ENCODE results near the gene MRI1.
"Not testable (repeated sequence)": the region's sequence is repeated elsewhere in the genome, so short reads cannot be mapped to it uniquely, and the experiment has no call there.

MRI1 gene

DNA sequence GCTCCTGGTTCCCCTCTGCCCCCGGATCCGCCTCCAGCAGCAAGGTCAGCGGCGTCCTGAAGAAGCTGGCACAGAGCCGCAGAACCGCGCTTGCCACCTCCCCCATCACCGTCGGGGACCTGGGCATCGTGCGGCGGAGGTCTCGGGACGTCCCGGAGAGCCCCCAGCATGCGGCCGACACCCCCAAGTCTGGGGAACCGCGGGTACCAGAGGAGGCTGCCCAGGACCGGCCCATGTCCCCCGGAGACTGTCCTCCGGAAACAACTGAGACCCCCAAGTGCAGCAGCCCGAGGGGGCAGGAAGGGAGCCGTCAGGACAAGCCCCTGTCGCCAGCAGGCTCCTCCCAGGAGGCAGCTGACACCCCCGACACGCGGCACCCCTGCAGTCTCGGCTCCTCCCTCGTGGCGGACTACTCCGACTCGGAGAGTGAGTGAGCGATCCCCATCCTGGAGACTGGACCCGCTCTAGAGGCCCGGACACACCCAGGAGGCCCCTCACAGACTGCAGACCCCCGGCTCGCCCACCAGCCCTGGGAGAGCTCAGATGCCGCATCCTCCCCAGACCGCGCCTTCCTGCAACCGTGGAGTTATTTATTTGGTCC lies 1.6 kb upstream of the MRI1 start:
- no peak for DNase-seq

DNA sequence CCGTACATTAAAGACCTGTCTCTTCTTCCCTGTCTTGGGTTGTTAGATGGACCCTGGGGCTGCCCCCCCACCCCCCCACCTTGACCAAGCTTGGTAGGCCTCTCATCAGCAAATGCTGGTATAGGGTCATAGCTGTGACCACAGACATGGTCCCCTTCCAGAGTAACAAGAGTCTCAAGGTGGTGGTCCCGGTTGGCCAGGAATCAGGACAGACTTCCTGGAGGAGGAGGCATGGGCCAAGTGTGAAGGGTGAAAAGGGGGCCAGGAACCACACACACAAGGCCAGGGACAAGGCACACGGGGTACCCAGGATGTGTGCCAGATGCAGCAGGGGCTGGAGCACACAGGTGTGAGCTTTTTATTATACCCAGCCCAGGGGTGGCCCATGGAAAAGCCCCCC lies 1.1 kb upstream of the MRI1 start:
- no peak for DNase-seq

DNA sequence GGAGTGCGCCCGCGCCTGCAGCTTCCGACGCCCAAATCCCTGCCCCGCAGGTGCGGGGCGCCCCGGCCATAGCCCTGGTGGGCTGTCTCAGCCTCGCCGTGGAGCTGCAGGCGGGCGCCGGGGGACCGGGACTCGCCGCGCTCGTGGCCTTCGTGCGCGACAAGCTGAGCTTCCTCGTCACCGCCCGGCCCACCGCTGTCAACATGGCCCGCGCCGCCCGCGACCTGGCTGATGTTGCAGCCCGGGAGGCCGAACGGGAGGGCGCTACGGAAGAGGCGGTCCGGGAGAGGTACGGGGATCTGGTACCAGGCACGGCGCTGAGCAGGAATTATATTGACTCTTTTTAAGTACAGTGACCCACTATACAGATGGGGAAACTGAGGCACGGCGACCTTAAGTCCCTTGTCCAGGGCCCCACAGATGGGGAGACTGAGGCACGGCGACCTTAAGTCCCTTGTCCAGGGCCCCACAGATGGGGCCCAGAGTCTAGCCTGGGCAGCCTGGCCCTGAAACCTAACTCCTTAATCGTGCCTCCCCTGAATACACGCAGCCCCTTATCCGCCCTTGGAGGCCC lies 586 bp downstream of the MRI1 start:
- DNase-seq = no peak

DNA sequence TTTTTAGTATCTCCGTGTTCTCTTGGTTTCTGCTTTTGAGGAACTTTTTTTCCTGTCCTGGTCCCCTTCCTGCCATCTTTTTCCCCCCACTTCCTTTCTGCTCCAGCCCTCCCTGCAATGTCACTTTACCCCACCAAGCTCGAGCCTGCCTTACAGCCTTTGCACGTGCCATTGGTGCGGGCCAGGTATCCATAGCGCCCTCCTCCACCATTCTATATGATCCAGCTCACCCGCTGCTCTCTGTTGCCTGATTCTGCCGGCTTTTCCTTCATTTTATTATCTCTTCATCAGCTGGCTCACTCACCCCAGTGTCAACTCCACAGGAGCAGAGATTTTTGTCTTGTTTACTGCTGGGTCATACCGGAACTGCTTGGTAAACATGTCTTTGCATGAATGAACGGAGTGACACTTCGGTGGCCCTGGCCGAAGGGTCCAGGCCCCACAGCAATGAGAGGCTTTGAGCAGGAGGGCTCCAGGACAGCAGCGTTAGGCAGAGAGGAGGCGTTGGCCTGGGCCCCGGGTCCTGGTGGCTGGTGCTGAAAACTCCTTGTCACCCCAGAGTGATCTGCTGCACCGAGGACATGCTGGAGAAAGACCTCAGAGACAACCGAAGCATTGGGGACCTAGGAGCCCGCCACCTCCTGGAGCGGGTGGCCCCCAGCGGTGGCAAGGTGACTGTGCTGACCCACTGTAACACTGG lies 1.2 kb downstream of the MRI1 start:
- no peak for DNase-seq

DNA sequence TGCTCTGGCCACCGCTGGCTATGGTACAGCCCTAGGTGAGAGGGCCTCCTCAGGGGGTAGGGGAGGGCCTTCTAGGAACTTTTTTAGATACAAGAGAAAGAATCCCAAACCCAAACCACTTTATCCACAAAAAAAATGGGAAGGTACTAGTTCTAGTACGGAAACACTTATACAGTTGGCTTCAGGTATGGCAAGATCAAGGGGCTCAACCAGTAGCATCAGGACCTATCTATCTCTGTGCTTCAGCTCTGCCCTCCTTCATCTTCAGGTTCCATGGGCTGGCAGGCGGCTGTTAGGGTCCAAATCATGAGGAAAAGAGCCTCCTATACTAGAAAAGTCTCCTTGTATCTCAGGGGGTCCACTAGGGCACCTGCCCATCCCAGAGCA lies 1.8 kb downstream of the MRI1 start:
- no peak for DNase-seq

- DNase-seq = no peak
Measured at GRCh38 chr19:13768510-13768909, 4.2 kb downstream of the MRI1 start.

DNA sequence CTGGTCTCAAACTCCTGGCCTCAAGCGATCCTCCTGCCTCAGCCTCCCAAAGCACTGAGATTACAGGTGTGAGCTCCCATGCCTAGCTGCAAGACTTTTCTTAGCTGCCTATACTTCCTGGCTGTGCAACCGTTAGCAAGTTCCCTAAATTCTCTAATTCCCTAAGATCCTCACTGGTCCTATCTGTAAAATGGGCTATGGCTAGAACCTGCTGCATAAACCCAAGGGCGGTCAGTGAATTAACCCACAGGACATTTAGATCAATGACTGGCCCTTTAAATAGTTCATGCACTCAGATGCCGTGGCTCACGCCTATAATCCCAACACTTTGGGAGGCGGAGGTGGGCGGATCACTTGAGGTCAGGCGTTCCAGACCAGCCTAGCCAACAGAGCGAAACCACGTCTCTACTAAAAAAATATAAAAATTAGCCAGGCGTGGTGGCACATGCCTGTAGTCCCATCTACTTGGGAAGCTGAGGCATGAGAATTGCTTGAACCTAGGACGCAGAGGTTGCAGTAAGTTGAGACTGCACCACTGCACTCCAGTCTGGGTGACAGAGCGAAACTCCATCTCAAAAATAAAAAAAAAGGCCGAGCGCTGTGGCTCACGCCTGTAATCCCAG lies 5.8 kb downstream of the MRI1 start:
- DNase-seq = no peak

GRCh38 chr19:13774217-13775191 lies 10.2 kb downstream of the MRI1 start, which contains the start of gene C19orf53:
Gene C19orf53 (plus strand): TSS chr19:13774456. CDS start chr19:13774478, 22 bp downstream.
- DNase-seq = peak; percentile 71

DNA sequence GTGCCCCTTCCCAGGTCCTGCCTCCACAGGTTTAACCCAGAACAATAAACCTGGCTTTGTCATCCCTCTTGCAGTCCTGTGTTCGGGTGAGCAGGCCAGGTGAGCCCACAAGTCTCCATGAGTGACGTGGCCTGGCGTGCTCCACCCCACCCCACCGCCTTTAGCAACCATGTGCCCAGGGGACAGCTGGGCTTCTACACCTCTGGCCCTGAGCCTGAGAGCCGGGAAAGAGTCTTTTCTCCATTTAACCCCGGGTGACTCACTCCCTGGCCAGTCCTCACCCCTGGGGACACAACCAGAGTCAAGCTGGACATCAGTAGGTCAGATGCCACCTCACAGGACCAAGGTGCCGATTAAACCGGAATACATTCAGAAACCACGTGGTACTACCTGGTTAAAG lies 14.1 kb downstream of the MRI1 start:
- DNase-seq = no peak

- DNase-seq = no peak
Measured at GRCh38 chr19:13778847-13779246, 14.5 kb downstream of the MRI1 start.

DNA sequence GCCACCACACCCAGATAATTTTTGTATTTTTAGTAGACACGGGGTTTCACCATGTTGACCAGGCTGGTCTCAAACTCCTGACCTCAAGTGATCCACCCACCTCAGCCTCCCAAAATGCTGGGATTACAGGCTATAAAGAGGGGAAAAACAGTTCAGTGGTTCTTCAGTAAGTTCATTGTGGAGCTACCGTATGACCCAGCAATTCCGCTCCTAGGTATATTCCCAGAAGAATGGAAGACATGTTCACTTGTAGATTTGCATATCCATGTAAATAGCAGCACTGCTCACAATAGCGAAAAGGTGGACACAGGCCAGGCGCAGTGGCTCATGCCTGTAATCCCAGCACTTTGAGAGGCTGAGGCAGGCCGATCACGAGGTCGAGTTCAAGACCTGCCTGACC lies 15.5 kb downstream of the MRI1 start:
- not testable (repeated sequence) for DNase-seq

GRCh38 chr19:13781547-13781946 lies 17.2 kb downstream of the MRI1 start:
- DNase-seq = no peak

- no peak for DNase-seq
Measured at GRCh38 chr19:13782537-13782936, 18.2 kb downstream of the MRI1 start.

DNA sequence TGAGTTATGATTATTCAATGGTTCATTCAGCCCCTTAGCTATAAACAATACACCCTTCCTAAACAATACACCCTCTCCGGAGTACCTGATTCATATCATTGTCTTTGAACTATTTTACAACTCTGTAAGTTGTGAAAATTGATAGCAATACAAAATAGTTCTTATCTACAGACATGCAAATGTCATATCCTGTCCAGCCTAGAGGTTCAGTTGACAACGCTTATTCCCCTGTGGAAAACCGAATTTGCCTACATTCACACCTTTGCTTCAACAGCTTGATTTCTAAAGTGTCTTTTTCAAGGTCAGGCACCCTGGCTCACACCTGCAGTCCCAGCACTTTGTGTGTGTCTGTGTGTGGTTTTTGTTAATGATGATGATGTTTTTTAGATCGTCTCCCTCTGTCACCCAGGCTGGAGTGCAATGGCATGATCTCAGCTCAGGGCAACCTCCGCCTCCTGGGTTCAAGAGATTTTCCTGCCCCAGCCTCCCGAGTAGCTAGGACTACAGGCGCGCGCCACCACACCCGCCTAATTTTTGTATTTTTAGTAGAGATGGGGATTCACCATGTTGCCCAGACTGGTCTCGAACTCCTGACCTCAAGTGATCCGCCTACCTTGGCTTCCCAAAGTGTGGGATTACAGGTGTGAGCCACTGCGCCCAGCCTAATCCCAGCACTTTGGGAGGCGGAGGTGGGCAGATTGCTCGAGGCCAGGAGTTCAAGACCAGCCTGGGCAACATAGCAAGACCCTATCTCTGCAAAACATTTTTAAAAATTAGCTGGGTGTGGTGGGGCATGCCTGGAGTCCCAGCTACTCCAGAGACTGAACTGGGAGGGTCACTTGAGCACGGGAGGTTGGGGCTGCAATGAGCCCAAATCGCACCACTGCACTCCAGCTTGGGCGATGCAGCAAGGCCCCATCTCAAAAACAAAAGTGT lies 19.5 kb downstream of the MRI1 start:
- DNase-seq = no peak

- no peak for DNase-seq
Measured at GRCh38 chr19:13784731-13785452, 20.6 kb downstream of the MRI1 start.

GRCh38 chr19:13788991-13789390 lies 24.7 kb downstream of the MRI1 start:
- DNase-seq = no peak

DNA sequence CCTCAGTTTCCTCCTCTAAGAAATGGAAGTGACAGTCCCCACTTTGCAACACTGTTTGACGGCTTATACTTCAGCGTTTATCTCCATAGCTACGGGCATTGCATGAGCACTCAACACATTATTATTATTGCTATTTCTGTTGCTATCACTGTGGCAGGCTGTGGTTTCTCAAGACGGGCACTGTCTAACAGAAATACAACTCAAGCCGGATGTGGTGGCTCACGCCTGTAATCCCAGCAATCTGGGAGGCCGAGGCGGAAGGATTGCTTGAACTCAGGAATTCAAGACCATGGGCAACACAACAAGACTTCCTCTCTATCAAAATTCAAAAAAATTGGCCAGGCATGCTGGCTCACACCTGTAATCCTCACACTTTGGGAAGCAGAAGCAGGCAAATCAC lies 26.0 kb downstream of the MRI1 start:
- no peak for DNase-seq

DNA sequence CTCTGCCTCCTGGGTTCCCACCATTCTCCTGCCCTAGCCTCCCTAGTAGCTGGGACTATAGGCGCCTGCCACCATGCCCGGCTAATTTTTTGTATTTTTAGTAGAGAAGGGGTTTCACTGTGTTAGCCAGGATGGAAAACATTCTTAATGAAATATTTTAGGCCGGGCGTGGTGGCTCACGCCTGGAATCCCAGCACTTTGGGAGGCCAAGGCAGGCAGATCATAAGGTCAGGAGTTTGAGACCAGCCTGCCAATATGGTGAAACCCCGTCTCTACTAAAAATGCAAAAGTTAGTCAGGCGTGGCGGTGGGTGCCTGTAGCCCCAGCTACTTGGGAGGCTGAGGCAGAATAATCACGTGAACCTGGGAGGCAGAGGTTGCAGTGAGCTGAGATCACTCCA lies 29.0 kb downstream of the MRI1 start:
- DNase-seq = not testable (repeated sequence)

- no peak for DNase-seq
Measured at GRCh38 chr19:13794398-13794756, 30.1 kb downstream of the MRI1 start.

- peak; percentile 98 for DNase-seq
Measured at GRCh38 chr19:13794757-13795589, 30.7 kb downstream of the MRI1 start, which contains the start of gene ZSWIM4. Gene ZSWIM4 (plus strand): TSS chr19:13795443. CDS start chr19:13795649, 206 bp downstream.

Measured in NCI-H1417 treated with DMSO at 0.1 percent for 48 hours (cell line).